ENCODE measurements around the gene ZDHHC11B. TPM values are rescaled to one million over a fixed set of nuclear protein-coding genes. Genes with fewer than 3 reads are reported as not detected.
"Not testable (repeated sequence)": the region's sequence is repeated elsewhere in the genome, so short reads cannot be mapped to it uniquely, and the experiment has no call there.

ZDHHC11B gene
- total RNA-seq, 2 donors from 2014 or later, result 0.30 to 7.0 TPM

DNA sequence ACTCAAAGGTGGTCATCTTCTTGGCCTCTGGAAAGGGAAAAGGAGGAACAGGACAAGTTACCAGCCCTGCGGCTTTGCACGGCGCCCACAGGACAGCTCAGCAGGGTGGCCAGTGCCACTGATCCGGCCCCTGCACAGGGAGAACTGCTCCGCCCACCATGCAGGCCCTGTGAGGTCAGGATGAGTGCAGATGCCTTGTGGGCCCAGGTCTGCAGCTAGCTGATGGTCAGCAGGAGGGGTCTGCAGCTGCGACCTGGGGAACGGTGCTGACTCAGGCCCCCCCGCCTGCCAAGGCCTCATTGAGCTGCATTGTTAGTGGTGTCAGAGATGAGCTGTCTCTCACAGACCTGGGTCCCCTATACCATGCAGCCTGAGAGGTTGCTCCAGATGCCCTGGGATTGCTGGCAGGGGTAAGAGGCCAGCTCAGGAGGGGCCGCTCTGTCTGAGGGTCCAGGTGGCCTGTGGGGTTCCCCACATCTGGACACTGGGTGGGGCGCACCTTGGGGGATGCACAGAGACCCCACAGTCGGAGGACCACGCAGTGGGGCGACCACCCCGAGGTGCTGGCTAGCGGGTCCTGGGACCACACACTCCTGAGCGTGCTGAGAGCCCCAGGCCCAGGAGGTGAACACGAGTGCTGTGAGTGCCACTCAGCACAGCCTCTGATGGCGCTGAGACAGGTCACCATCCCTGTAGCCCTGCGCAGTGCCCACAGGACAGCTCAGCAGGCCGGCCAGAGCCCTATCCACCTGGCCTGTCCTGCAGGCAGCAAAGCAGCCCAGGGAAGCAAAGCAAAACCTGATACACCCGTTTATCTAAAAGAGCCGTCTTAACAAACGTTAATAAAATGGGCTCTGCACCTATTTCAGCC lies 39.0 kb downstream of the ZDHHC11B start:
- H3K27ac Mint-ChIP-seq; ATAC-seq (replicated peaks); H3K27me3 Mint-ChIP-seq; H3K9me3 Mint-ChIP-seq; H3K4me1 Mint-ChIP-seq; H3K4me3 Mint-ChIP-seq; H3K36me3 Mint-ChIP-seq (ENCODE audit: low read depth): not testable (repeated sequence)

DNA sequence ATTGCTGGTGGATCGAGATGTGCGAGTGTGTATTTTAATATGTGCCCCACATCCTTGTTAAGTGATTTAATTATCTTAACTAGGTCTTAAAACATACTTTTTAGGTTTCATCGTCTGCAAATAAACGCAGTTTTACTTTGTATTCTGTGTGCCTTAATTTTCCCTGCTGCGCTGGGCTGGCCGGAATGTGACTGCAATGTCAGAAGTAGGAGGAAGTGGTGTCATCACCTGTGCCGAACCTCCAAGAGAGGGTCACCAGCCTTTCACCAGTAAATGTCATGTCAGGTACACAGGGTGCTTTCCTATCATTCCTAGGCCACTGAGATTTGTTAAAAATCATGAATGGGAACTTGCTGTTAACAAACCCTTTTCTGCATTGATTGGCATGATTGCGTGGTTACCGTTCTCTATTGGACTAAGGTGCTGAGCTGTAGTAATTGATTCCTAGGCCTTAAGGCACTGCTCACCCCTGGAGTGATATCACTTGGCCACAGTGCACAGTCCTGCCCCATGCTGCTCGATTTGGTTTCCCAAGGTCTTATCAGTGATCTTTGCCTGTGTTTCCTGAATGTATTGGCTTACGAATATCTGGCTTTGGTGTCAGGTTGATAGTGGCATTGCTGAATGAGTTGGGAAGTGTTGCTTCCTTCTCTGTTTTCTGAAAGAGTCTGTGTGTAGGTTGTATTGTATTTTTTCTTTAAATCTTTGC lies 40.7 kb downstream of the ZDHHC11B start:
- H3K27me3 Mint-ChIP-seq; H3K27ac Mint-ChIP-seq; H3K4me1 Mint-ChIP-seq; H3K4me3 Mint-ChIP-seq; H3K9me3 Mint-ChIP-seq; H3K36me3 Mint-ChIP-seq (ENCODE audit: low read depth); ATAC-seq (replicated peaks): not testable (repeated sequence)

DNA sequence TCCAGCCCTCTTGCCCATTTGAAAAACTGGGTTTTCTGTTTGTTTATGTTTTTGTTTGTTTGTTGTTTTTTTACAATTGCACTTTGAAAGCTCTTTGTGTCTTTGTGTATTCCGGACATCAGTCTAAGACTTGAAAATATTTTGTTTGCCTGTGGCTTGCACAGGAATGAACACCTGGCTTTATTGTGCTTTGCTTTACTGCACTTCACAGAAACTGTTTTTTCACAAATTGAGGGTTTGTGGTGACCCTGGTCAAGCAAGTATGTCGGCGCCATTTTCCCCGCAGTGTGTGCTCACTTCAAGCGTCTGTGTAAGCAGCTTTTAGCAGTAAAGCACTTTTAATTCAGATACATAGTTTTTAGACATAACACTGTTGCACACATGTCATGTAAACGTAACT lies 42.3 kb downstream of the ZDHHC11B start:
- not testable (repeated sequence) for H3K27me3 Mint-ChIP-seq; H3K4me1 Mint-ChIP-seq; H3K27ac Mint-ChIP-seq; ATAC-seq (replicated peaks); H3K9me3 Mint-ChIP-seq; H3K36me3 Mint-ChIP-seq (ENCODE audit: low read depth); H3K4me3 Mint-ChIP-seq

DNA sequence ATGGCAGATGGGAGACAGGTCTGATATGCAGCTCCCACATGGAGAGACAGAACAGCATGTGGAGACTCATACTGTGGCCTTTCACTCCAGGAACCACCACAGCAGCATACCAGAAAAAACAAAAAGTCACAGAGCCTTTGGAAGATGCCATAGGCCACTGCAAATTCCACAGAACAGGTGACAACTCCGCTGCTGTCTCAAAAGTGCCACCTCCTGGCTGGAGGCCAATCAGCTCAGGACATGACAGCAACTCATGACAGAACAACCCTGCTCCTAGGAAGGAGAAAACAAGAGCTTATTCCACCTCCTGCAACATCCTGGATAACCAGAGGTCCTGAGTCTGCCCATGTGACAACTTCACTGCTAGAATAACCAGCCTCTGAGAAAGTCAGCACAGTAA lies 50.4 kb downstream of the ZDHHC11B start:
- not testable (repeated sequence) for ATAC-seq (replicated peaks); H3K27ac Mint-ChIP-seq; H3K9me3 Mint-ChIP-seq; H3K36me3 Mint-ChIP-seq (ENCODE audit: low read depth); H3K4me3 Mint-ChIP-seq; H3K4me1 Mint-ChIP-seq; H3K27me3 Mint-ChIP-seq

DNA sequence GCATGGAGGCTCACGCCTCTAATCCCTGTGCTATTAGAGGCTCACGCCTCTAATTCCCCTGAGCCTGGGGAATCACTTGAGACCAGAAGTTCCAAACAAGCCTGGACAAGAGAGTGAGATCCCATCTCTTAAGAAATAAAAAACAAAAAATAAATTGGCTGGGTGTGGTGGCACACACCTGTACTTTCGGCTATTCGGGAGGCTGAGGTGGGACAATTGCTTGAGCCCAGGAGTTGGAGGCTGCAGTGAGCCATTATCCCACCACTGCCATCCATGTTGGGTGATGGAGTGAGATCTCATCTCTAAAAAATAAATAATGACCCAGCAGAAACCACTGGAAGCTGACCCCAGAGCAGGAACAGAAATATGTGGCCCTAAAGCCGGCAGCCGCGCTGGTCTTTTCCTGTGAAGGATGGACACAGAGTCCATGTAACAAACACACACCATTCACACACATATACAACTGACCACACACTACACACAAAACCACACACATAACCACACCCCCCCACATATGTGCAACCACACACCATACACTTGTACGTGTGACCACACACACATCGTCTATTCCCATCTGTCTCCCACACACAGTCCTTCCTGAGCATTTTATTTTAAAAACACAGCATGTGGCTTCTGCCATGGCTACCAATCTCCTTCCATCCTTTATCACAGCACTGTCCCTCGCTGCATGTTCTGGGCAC lies 51.6 kb downstream of the ZDHHC11B start:
- not testable (repeated sequence) for H3K4me1 Mint-ChIP-seq; H3K4me3 Mint-ChIP-seq; H3K27me3 Mint-ChIP-seq; H3K36me3 Mint-ChIP-seq (ENCODE audit: low read depth); H3K9me3 Mint-ChIP-seq; ATAC-seq (replicated peaks); H3K27ac Mint-ChIP-seq

DNA sequence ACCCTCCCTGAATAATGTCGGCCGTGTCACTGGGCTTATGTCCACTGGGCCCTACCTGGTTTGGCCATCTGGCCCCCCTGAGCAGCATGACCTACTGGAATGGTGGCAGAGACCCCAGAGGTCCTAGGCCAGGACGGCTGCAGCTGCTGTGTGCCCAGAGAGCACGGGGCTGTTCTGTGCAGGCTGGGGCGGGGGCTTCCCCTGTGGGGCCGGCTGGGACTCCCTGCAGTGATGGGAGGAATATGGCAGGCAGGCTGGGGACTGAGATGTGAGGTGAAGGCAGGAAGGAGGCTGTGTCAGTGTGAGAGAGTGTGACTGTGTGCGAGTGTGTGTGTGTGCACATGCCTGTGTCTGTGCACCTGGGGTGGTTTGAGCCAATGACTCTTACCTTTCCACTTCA lies 55.3 kb downstream of the ZDHHC11B start:
- not testable (repeated sequence) for H3K36me3 Mint-ChIP-seq (ENCODE audit: low read depth); H3K4me1 Mint-ChIP-seq; H3K27ac Mint-ChIP-seq; ATAC-seq (replicated peaks); H3K9me3 Mint-ChIP-seq; H3K27me3 Mint-ChIP-seq; H3K4me3 Mint-ChIP-seq

DNA sequence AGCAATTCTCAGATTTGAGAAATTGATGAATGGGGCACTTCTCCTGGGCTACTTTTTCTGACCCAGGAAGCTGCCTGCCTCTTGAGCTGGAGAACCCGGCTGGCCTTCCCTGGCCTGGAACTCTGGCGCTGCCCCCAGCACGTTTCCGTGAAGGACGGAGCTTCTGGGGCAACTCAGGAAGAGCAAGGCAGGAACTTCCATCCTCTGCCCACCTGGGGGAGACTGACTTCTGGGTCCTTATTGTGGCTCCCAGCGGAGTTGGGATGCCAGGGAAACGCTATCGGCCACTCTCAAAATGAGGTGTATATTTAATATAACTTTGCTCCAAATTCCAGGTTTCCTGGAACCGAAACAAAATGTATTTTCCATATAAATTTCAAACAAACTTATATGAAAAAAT lies 57.4 kb downstream of the ZDHHC11B start:
- H3K4me1 Mint-ChIP-seq; H3K27ac Mint-ChIP-seq; H3K27me3 Mint-ChIP-seq; H3K4me3 Mint-ChIP-seq; H3K9me3 Mint-ChIP-seq; ATAC-seq (replicated peaks); H3K36me3 Mint-ChIP-seq (ENCODE audit: low read depth): not testable (repeated sequence)

DNA sequence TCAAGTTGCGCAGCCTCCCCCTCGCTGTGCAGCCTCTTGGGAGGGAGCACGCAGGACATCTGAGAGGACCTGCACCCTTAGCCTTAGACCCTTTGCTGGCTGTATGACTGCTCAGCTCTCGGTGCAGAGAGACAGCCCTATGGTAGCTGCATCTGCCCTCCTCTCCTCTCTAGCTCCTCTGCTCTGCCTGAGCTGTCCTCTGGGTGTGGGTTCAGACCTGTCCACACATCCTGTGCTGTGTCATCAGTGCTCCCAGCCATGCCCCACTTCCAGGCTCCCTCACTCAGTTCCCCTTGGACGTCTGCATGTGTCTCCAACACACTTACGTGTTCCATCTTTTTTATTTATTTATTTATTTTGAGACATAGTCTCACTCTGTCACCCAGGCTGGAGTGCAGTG lies 60.7 kb downstream of the ZDHHC11B start:
- H3K27ac Mint-ChIP-seq; ATAC-seq (replicated peaks); H3K27me3 Mint-ChIP-seq; H3K36me3 Mint-ChIP-seq (ENCODE audit: low read depth); H3K4me1 Mint-ChIP-seq; H3K9me3 Mint-ChIP-seq; H3K4me3 Mint-ChIP-seq: not testable (repeated sequence)

DNA sequence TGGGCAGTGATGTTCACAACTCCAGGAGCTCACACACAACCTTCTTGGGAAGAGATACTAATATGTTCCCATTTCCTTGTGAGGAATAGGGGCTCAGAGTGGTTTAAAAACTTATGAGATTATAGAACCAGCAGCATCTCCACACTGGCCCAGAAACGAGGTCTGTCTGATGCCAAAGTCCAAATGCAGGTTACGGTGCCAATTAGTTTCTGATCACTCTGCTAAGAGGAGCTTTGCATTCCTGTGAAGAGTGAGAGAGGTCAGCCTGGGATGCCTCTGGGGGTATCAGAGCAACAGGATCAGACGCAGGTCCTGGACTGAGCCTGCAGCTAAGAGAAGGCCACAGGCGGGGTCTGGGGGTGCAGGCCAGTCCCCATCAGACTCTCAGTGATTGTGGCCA lies 61.2 kb downstream of the ZDHHC11B start:
- not testable (repeated sequence) for H3K4me1 Mint-ChIP-seq; H3K9me3 Mint-ChIP-seq; H3K4me3 Mint-ChIP-seq; H3K27ac Mint-ChIP-seq; ATAC-seq (replicated peaks); H3K36me3 Mint-ChIP-seq (ENCODE audit: low read depth); H3K27me3 Mint-ChIP-seq

DNA sequence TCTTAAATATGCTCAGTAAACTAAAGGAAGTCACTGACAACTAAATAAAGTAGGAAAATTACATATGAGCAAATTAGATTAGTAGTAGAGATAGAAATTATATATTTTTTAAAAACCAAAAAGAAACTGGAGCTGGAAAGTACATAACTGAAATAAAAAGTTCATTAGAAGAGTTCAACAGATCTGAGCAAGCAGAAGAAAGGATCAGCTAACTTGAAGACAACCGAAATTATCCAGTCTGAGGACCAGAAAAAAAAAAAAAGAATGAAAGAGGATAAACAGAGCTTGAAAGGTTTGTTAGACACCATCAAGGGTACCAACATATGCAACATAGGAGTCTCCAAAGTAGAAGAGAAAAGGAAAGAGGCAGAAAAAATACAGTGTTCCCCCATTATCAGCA lies 65.2 kb downstream of the ZDHHC11B start:
- H3K9me3 Mint-ChIP-seq; H3K4me3 Mint-ChIP-seq; H3K4me1 Mint-ChIP-seq; ATAC-seq (replicated peaks); H3K27me3 Mint-ChIP-seq; H3K27ac Mint-ChIP-seq; H3K36me3 Mint-ChIP-seq (ENCODE audit: low read depth): not testable (repeated sequence)

DNA sequence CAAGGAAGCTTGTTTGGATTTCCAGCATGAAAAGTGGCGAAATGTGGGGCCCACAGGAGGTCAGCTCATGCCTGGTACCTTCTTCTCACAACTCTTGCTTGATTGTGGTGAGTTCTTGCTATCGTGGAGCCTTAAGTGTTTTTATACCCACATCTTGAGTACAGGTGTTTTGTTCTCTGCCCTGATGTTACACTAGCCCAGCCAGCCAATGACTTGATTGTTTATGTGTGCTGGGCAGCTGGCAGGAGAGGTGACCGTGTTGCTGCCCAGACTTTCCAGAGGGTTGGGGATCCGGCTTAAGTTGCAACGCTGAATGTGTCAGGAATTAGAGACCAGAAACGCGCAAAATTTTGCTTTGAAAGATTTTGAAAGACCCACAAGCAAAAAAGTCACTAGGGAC lies 67.4 kb downstream of the ZDHHC11B start:
- no peak overlapping the region for H3K27ac Mint-ChIP-seq
- peaks cover 9% of the 10 kb centered on the region for H3K9me3 Mint-ChIP-seq
- ATAC-seq (replicated peaks), result no peak

DNA sequence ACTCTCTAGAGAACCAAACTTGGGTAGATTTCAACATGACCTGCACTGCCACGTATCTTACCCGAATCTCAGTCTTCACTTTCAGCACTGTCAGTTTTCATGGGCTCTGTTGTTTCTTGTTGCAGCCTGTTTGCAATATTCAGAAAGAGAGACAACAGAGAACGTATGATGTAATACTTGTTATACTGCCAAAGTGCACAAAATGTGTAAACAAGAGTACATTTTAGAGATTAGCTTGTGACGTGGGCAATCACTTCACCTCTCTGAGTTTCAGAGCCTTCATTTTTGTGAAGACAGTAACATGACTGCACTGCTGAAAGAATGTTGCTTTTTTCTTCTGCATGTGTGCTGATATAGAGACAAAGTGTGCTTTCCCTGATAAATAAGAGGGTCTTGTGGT lies 67.8 kb downstream of the ZDHHC11B start:
- not testable (repeated sequence) for H3K9me3 Mint-ChIP-seq; H3K4me3 Mint-ChIP-seq; H3K4me1 Mint-ChIP-seq; H3K27ac Mint-ChIP-seq; H3K36me3 Mint-ChIP-seq (ENCODE audit: low read depth); ATAC-seq (replicated peaks); H3K27me3 Mint-ChIP-seq

More for the DNA sequence above, 67.4 kb downstream of the ZDHHC11B start:
- no peaks in the 10 kb centered on the region for H3K27me3 Mint-ChIP-seq
- peaks cover 5% of the 10 kb centered on the region for H3K36me3 Mint-ChIP-seq (ENCODE audit: low read depth)
- H3K4me3 Mint-ChIP-seq, result no peak overlapping the region
- no peaks in the 10 kb centered on the region for H3K4me1 Mint-ChIP-seq

DNA sequence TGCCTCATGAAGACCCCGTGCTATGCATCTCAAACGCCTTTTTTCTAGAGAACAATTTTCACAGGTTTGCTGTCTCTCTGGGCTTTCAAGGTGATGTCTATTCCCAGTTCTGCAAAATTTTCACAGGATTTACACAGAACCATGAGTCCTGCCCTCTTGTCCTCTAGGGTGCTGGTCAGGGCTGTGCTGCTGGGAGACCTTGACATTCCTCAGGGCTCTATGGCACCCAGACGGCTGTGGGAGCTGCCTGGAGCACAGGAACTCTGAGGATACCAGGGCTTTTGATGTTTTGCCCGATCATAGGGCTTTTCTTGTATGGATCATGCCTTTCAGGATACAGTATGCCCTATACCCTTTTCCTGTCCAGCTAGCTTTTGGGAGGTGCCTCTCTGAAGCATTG lies 68.9 kb downstream of the ZDHHC11B start:
- not testable (repeated sequence) for H3K27me3 Mint-ChIP-seq; H3K4me1 Mint-ChIP-seq; ATAC-seq (replicated peaks); H3K9me3 Mint-ChIP-seq; H3K27ac Mint-ChIP-seq; H3K4me3 Mint-ChIP-seq; H3K36me3 Mint-ChIP-seq (ENCODE audit: low read depth)

DNA sequence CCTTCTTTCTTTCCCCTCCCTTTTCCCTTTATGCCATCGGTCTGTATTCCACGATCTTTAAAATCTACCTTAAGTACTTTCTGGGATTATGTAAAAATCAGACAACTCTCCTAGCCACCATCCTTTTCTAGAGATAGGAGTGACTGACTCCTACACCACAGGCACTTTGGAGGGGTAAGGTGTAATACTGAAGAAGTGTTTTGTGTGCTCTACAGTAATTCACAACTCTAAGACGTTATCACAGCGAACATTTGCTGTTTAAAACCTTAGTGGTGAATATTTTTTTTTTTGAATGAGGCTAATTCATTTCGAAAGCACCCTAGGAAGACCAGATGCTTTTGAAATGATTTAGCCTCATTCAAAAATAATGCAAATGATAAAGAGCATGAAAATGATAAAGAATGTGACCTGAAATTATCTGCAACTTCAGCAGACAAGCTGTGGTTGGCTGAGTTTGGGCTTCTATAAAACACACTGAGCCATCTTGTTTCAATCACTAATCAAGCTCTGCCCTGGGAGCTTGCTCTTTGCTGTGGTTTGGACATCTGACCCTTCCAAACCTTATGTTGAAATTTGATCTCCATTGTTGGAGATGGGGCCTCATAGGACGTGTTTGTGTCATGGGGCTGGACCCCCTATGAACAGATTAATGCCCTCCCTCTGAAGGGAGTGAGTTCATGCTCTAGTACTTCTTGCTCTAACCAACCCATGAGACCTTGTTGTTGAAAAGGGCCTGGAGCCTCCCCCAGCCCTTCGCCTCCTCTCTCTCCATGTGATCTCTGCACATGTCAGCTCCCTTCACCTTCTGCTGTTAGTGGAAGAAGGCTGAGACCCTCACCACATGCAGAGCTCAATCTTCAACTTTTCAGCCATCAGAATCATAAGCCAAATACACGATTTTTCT lies 70.1 kb downstream of the ZDHHC11B start:
- H3K4me3 Mint-ChIP-seq; H3K4me1 Mint-ChIP-seq; H3K27ac Mint-ChIP-seq; H3K36me3 Mint-ChIP-seq (ENCODE audit: low read depth); H3K9me3 Mint-ChIP-seq; H3K27me3 Mint-ChIP-seq: not testable (repeated sequence)
- ATAC-seq (replicated peaks), result peak; percentile 72

Measured in activated T-helper 17 cell treated with anti-CD3 and anti-CD28 coated beads, Interleukin-2, amount 50 U/mL, for 72 hours (primary cell).